Keratinocyte (primary cell): ENCODE data around the gene TNS2. TPM values are rescaled to one million over a fixed set of nuclear protein-coding genes. Genes with fewer than 3 reads are reported as not detected.

Experiments used
- DNase-seq: peaks from one replicate; pipeline ENCODE4 v3.0.0-alpha.2; 2011; ENCODE audit warnings: low read depth, missing footprints, low spot score
- FAIRE-seq: peaks from 2 replicates; lab custom pipeline; 2011; peaks lifted over from hg19 to GRCh38; lab: Jason Lieb, UNC
- H2AFZ ChIP-seq: 2 replicates; pipeline ENCODE4 v1.6.0; 2012; ENCODE audit warnings: low read length, control low read depth, inconsistent platforms; ENCODE audit not compliant: control insufficient read depth
- H3K27ac ChIP-seq: 2 replicates; pipeline ENCODE4 v1.5.1; 2011; ENCODE audit warnings: low read length; ENCODE audit not compliant: control insufficient read depth, insufficient read depth
- H3K27me3 ChIP-seq: 3 replicates; pipeline ENCODE4 v1.6.0; 2011; ENCODE audit warnings: low read length; ENCODE audit not compliant: control insufficient read depth, insufficient read depth; ENCODE audit errors: extremely low read depth
- H3K36me3 ChIP-seq, 2 experiments: 2 replicates in 1 of 2; 3 replicates in 1 of 2; pipeline ENCODE4 v1.5.1; 2011; ENCODE audit warnings: low read length in 2 of 2, mild to moderate bottlenecking in 1 of 2; ENCODE audit not compliant: control insufficient read depth in 2 of 2, insufficient read depth in 2 of 2; ENCODE audit errors: extremely low read depth in 1 of 2
- H3K4me1 ChIP-seq: 3 replicates; pipeline ENCODE4 v1.5.1; 2011; ENCODE audit warnings: low read length; ENCODE audit not compliant: control insufficient read depth, insufficient read depth; ENCODE audit errors: extremely low read depth
- H3K4me2 ChIP-seq: 3 replicates; pipeline ENCODE4 v1.6.0; 2011; ENCODE audit warnings: low read depth, low read length; ENCODE audit not compliant: control insufficient read depth, insufficient read depth; ENCODE audit errors: extremely low read depth
- H3K4me3 ChIP-seq, 3 experiments: fragments of 200-600 bp in 1 of 3; sonication (generic) in 1 of 3; 2 replicates in 2 of 3; 3 replicates in 1 of 3; pipeline ENCODE4 v1.5.1; 2011 to 2016; ENCODE audit warnings: low read length in 3 of 3, mild to moderate bottlenecking in 3 of 3, control low read depth in 2 of 3, inconsistent platforms in 1 of 3, low read depth in 1 of 3, mixed read lengths in 1 of 3, mixed run types in 1 of 3, moderate library complexity in 1 of 3; ENCODE audit not compliant: control insufficient read depth in 2 of 3, insufficient read depth in 2 of 3; ENCODE audit errors: extremely low read depth in 1 of 3
- H3K79me2 ChIP-seq: 2 replicates; pipeline ENCODE4 v1.6.0; 2012; ENCODE audit warnings: low read length; ENCODE audit not compliant: control insufficient read depth, insufficient read depth
- H3K9ac ChIP-seq: 3 replicates; pipeline ENCODE4 v1.6.0; 2011; ENCODE audit warnings: low read length; ENCODE audit not compliant: control insufficient read depth, insufficient read depth; ENCODE audit errors: extremely low read depth
- H3K9me1 ChIP-seq: 3 replicates; pipeline ENCODE4 v1.6.0; 2011; ENCODE audit warnings: low read length; ENCODE audit not compliant: control insufficient read depth, insufficient read depth; ENCODE audit errors: extremely low read depth
- H3K9me3 ChIP-seq: 2 replicates; pipeline ENCODE4 v1.5.1; 2012; ENCODE audit warnings: low read depth, low read length; ENCODE audit not compliant: control insufficient read depth
- H4K20me1 ChIP-seq: 3 replicates; pipeline ENCODE4 v1.6.0; 2011; ENCODE audit warnings: low read length; ENCODE audit not compliant: control insufficient read depth, insufficient read depth; ENCODE audit errors: extremely low read depth
- CTCF ChIP-seq, 3 experiments: IDR thresholded peaks in 1 of 3; conservative IDR thresholded peaks in 1 of 3; optimal IDR thresholded peaks in 1 of 3; 2 replicates in 2 of 3; 3 replicates in 1 of 3; pipeline versions ENCODE3 to v1.5.1; 2011; ENCODE audit warnings: low read length in 3 of 3, mild to moderate bottlenecking in 3 of 3, moderate library complexity in 2 of 3, control low read depth in 1 of 3, inconsistent platforms in 1 of 3; ENCODE audit not compliant: insufficient read depth in 2 of 3; ENCODE audit errors: extremely low read depth in 1 of 3
- EZH2 ChIP-seq: IDR thresholded peaks from one replicate; pipeline ENCODE4 v1.6.1; 2012; ENCODE audit warnings: inconsistent platforms, mild to moderate bottlenecking, low read length, moderate library complexity
- dilution Hi-C: fragments of 300-500 bp; cut with MboI; formaldehyde crosslinking; loops from one replicate; pipeline ENCODE4 v1.7.0; 2020; ENCODE audit warnings: low sequenced_read_pairs; ENCODE audit not compliant: extremely low pct_ligation_motif_present
- polyA plus RNA-seq, 5 experiments: library from polyadenylated mRNA; depleted of rRNA in 3 of 5; stranded (reverse) in 3 of 5; stranded (forward) in 1 of 5; unstranded in 1 of 5; fragments of >200 nt; gene quantifications; 1 replicate in 1 of 5; 2 replicates in 3 of 5; 3 replicates in 1 of 5; pipeline versions ENCODE4 v1.2.1 to v1.2.3, GENCODE V29; 2011 to 2012; ENCODE audit warnings: missing spikeins in 2 of 5, low read depth in 1 of 5, low replicate concordance in 1 of 5

TNS2 gene
- polyA plus RNA-seq, 1 donor (not counting 4 experiments of a cell fraction or from before 2014, with no cell fraction given) = 0.80 TPM

DNA sequence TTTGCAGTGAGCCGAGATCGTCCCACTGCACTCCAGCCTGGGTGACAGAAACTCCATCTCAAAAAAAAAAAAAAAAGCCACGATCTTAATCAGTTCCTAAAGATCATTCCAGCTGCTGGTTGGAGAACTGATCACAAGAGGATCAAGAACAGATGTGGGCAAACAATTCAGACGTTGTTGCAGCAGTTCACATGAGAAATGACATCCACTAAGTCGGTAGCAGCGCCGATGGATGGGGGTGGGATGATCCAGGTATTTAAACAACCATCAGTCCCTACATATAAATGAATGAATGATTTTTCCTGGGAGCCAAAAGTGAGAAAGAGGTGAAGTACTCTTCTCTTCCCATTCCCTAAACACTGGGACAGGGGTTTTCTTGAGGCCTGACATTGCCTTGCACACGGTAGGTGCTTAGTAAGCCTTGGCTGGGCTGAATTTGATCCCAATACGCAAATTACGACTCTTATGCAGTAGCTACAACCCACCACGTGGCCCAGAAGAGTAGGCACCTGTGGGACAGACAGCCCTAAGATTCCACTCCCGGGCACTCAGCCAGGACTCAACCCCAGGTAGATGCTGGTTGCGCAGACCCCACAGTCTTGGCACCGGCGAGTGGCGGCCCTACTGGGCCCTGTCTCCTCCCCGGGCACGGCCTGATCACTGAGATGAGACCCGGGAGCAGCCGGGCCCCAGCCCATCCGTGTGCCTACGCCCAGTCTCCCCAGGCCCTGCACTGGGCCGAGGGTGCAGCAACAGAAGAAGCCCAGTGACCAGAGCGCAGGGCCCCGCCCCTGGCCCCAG is 28.8 kb downstream of the TNS2 start:
- H3K36me3 ChIP-seq = peaks cover 19 to 23% of the 10 kb centered on the region in 2 experiments
- no peaks in the 10 kb centered on the region for H3K9me3 ChIP-seq
- TF ChIP-seq EZH2 = no peak
- TF ChIP-seq CTCF (optimal IDR thresholded peaks at IDR 0.05 in 1 of 3, IDR thresholded peaks at IDR 0.05 in 1 of 3, conservative IDR thresholded peaks at IDR 0.05 in 1 of 3; ENCODE audit: extremely low read depth in 1 of 3, insufficient read depth in 2 of 3, low read length in 3 of 3) = no peak
- no peaks in the 10 kb centered on the region for H3K27me3 ChIP-seq
- peak overlapping the region; percentile 62 to 90 (median 88) for H3K4me3 ChIP-seq
- DNase-seq (no peak), FAIRE-seq (no peak)
- H3K9me1 ChIP-seq = no peaks in the 10 kb centered on the region
- peak overlapping the region; percentile 57 for H3K27ac ChIP-seq
- no peaks in the 10 kb centered on the region for H4K20me1 ChIP-seq
- dilution Hi-C loops = no loop called here
- peak overlapping the region; percentile 79 for H3K9ac ChIP-seq
- H2AFZ ChIP-seq = peak overlapping the region; percentile 52
- H3K4me1 ChIP-seq = peaks cover 23% of the 10 kb centered on the region
- peaks cover 11% of the 10 kb centered on the region for H3K79me2 ChIP-seq
- peak overlapping the region; percentile 98 for H3K4me2 ChIP-seq

- Histone ChIP-seq H3K27me3 (no peaks in the 10 kb centered on the region), H4K20me1 (no peaks in the 10 kb centered on the region), H3K79me2 (peaks cover 11% of the 10 kb centered on the region), H3K9me1 (no peaks in the 10 kb centered on the region), H3K4me1 (peaks cover 23% of the 10 kb centered on the region), H3K9ac (peak within 1 kb of the TSS; percentile 79), H2AFZ (peak within 1 kb of the TSS; percentile 52), H3K9me3 (no peaks in the 10 kb centered on the region), H3K36me3 (peaks cover 14 to 15% of the 10 kb centered on the region in 2 experiments), H3K27ac (peak within 1 kb of the TSS; percentile 61), H3K4me3 (peak within 1 kb of the TSS; percentile 62 to 90 (median 88)), H3K4me2 (peak within 1 kb of the TSS; percentile 98)
- dilution Hi-C loops = no loop called here
- FAIRE-seq (no peak), DNase-seq (peak; percentile 81)
- TF ChIP-seq CTCF (optimal IDR thresholded peaks at IDR 0.05 in 1 of 3, IDR thresholded peaks at IDR 0.05 in 1 of 3, conservative IDR thresholded peaks at IDR 0.05 in 1 of 3; ENCODE audit: extremely low read depth in 1 of 3, insufficient read depth in 2 of 3, low read length in 3 of 3) (no peak), EZH2 (no peak)
These were observed 29.6 kb downstream of the TNS2 start, which contains the start of gene SPRYD3 for GRCh38 chr12:53079226-53080117. Gene SPRYD3 (minus strand): TSS chr12:53079390. CDS start chr12:53079333, 57 bp downstream.
